Ovary (tissue), 3 donors: Measurements from ENCODE around the gene PCBP3.

Experiments used
- CTCF ChIP-seq, 3 donors: fragments of 450-650 bp in 2 of 3; fragments of 200-600 bp in 1 of 3; IDR thresholded peaks; one replicate each; pipeline versions ENCODE4 v1.5.1 to v1.8.0; 2016 to 2022; ENCODE audit warnings: antibody characterized with exemption in 3 of 3, mild to moderate bottlenecking in 1 of 3
- POLR2A ChIP-seq: fragments of 450-650 bp; IDR thresholded peaks from one replicate; pipeline ENCODE4 v1.6.1; 2017; ENCODE audit warnings: antibody characterized with exemption, mild to moderate bottlenecking, moderate library complexity
- donor health status: DM: no; HTN: no; CAD: no.

DNA sequence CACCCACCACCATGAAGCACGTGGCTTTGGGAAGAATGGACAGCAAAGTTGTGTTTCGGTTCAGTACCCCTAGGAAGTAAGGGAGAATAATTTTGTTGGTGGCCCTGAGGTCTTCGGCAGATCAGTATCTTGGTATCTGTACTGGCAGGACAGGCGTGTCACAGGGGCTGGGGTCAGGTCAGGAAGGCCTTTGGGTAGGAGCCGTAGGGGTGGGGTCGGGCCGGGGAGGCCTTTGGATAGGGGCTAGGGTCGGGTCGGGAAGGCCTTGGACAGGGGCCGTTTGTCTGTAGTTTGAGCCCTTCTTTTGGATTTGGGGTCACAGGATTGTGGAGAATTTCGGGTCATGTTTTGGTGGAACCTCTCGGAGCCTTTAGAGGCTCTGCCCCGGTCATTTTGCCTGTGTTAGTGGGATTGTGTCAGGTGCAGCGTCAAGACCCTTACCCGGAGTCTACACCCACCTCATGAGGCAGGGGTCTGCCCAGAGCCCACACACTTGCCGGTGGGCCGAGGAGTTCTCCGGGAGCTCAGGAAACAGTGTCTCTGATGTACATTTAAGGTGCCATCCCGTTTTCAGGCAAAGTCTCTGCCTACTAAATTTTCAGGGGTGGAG is 262.8 kb downstream of the PCBP3 start:
- TF ChIP-seq CTCF (IDR thresholded peaks at IDR 0.05) (no peak), POLR2A (no peak)
